Stimulated activated CD8-positive, alpha-beta memory T cell treated with anti-CD3 and anti-CD28 coated beads, Interleukin-12 subunit alpha, Interleukin-12 subunit beta, amount 100 ng/mL, for 4 hours (primary cell): ENCODE measurements around the gene CTDSPL.

ENCODE experiments used
- DNase-seq: peaks from one replicate; pipeline ENCODE4 v3.0.0-alpha.2; 2020; ENCODE audit warnings: low read depth

The CTDSPL gene

GRCh38 chr3:37988931-37989525, 127.3 kb downstream of the CTDSPL start:
- no peak for DNase-seq

GRCh38 chr3:37989821-37990480, 128.3 kb downstream of the CTDSPL start:
- DNase-seq = no peak

- DNase-seq = no peak
These were observed 128.8 kb downstream of the CTDSPL start, which contains the start of gene VILL for GRCh38 chr3:37990527-37990926. TSS of gene VILL (plus strand) at chr3:37990786. CDS start at chr3:37993673, 2,887 bp downstream.

- no peak for DNase-seq
These were observed 129.4 kb downstream of the CTDSPL start for GRCh38 chr3:37991109-37991508.

- no peak for DNase-seq
These were observed 130.1 kb downstream of the CTDSPL start for GRCh38 chr3:37991823-37992222.

- DNase-seq = no peak
These were observed 130.8 kb downstream of the CTDSPL start for GRCh38 chr3:37992271-37993066.

- no peak for DNase-seq
These were observed 131.4 kb downstream of the CTDSPL start for GRCh38 chr3:37993067-37993455.

GRCh38 chr3:37993460-37993819, 131.8 kb downstream of the CTDSPL start:
- no peak for DNase-seq

- peak; percentile 40 for DNase-seq
These were observed 132.3 kb downstream of the CTDSPL start for GRCh38 chr3:37993820-37994638.

GRCh38 chr3:37994639-37994972, 132.9 kb downstream of the CTDSPL start:
- DNase-seq = no peak

- DNase-seq = no peak
These were observed 134.3 kb downstream of the CTDSPL start for GRCh38 chr3:37995652-37996641.

GRCh38 chr3:37996785-37997301, 135.2 kb downstream of the CTDSPL start:
- DNase-seq = peak; percentile 50

- DNase-seq = no peak
These were observed 135.7 kb downstream of the CTDSPL start for GRCh38 chr3:37997342-37997741.

- no peak for DNase-seq
These were observed 136.2 kb downstream of the CTDSPL start for GRCh38 chr3:37997791-37998370.

- DNase-seq = no peak
These were observed 138.2 kb downstream of the CTDSPL start for GRCh38 chr3:37999836-38000235.

- DNase-seq = no peak
These were observed 138.7 kb downstream of the CTDSPL start for GRCh38 chr3:38000242-38000916.

- DNase-seq = no peak
These were observed 139.3 kb downstream of the CTDSPL start for GRCh38 chr3:38000965-38001455.

GRCh38 chr3:38001456-38002081, 139.9 kb downstream of the CTDSPL start:
- DNase-seq = no peak

- no peak for DNase-seq
These were observed 140.7 kb downstream of the CTDSPL start for GRCh38 chr3:38002291-38002876.
